BJ (cell line): ENCODE results near the gene EVC2. TPM values are rescaled to one million over a fixed set of nuclear protein-coding genes. Genes with fewer than 3 reads are reported as not detected.

ENCODE experiments used
- CTCF ChIA-PET: fragments of 350-600 bp; formaldehyde crosslinking; extraction: SDS; loops from one replicate; lab custom pipeline; 2021; ENCODE audit warnings: antibody characterized with exemption, inconsistent platforms; lab: Yijun Ruan, JAX
- POLR2A ChIA-PET: fragments of 300-600 bp; sonication (Branson Sonifier 250); formaldehyde crosslinking; extraction: SDS; loops from one replicate; lab custom pipeline; 2021; ENCODE audit warnings: antibody characterized with exemption; lab: Charles Lee
- DNase-seq: peaks from one replicate; pipeline ENCODE4 v3.0.0-alpha.2; 2011; ENCODE audit warnings: low read depth
- H3K27me3 ChIP-seq: 2 replicates; pipeline ENCODE4 v1.6.0; 2011; ENCODE audit warnings: low read length; ENCODE audit not compliant: control insufficient read depth, insufficient read depth
- H3K36me3 ChIP-seq: 2 replicates; pipeline ENCODE4 v1.5.1; 2011; ENCODE audit warnings: low read length; ENCODE audit not compliant: control insufficient read depth, insufficient read depth
- H3K4me3 ChIP-seq: 2 replicates; pipeline ENCODE4 v1.5.1; 2011; ENCODE audit warnings: low read depth, mild to moderate bottlenecking, control low read depth, low read length
- polyA plus RNA-seq: library from polyadenylated mRNA; depleted of rRNA; stranded (reverse); fragments of >200 nt; gene quantifications from 2 replicates; pipeline ENCODE4 v1.2.3, GENCODE V29; 2011
- TF ChIP-seq, protein P1 (sequence below): IDR thresholded peaks from 2 replicates; pipeline ENCODE4 v1.5.1; 2011; ENCODE audit warnings: low read depth, mild to moderate bottlenecking, control low read depth, inconsistent platforms, low read length, moderate library complexity; ENCODE audit not compliant: insufficient read depth

Gene EVC2
- polyA plus RNA-seq, 1 experiment = 2.2 TPM

DNA sequence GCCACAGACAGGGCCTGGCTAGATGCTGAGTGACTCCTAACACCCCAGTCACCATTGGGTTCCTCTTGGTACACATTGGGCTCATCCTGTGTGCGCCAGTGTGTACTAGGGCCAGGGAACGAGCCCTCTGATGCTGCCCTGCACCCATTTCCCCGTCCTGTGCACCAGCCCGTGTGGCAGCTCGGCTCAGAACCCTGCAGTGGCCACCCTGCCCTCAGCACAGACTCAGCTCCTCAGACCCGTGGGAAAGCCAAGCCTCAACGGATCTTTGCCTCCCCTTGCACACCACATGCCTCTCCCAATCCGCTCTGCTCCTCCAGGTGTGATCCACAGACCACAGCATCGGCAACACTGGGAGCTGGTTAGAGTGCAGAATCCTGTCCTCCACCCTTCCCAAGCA is 41.2 kb upstream of the EVC2 start:
- TF ChIP-seq, protein P1, sequence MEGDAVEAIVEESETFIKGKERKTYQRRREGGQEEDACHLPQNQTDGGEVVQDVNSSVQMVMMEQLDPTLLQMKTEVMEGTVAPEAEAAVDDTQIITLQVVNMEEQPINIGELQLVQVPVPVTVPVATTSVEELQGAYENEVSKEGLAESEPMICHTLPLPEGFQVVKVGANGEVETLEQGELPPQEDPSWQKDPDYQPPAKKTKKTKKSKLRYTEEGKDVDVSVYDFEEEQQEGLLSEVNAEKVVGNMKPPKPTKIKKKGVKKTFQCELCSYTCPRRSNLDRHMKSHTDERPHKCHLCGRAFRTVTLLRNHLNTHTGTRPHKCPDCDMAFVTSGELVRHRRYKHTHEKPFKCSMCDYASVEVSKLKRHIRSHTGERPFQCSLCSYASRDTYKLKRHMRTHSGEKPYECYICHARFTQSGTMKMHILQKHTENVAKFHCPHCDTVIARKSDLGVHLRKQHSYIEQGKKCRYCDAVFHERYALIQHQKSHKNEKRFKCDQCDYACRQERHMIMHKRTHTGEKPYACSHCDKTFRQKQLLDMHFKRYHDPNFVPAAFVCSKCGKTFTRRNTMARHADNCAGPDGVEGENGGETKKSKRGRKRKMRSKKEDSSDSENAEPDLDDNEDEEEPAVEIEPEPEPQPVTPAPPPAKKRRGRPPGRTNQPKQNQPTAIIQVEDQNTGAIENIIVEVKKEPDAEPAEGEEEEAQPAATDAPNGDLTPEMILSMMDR = no peak
- Histone ChIP-seq H3K4me3 (no peak overlapping the region), H3K36me3 (peaks cover 20% of the 10 kb centered on the region), H3K27me3 (no peaks in the 10 kb centered on the region)
- POLR2A ChIA-PET = no interaction called here
- DNase-seq = no peak
- CTCF ChIA-PET = interaction anchor here (1.4 kb wide), 1 partner anchor 41 kb away, joined by 3 read pairs; no protein-coding TSS in a partner anchor

DNA sequence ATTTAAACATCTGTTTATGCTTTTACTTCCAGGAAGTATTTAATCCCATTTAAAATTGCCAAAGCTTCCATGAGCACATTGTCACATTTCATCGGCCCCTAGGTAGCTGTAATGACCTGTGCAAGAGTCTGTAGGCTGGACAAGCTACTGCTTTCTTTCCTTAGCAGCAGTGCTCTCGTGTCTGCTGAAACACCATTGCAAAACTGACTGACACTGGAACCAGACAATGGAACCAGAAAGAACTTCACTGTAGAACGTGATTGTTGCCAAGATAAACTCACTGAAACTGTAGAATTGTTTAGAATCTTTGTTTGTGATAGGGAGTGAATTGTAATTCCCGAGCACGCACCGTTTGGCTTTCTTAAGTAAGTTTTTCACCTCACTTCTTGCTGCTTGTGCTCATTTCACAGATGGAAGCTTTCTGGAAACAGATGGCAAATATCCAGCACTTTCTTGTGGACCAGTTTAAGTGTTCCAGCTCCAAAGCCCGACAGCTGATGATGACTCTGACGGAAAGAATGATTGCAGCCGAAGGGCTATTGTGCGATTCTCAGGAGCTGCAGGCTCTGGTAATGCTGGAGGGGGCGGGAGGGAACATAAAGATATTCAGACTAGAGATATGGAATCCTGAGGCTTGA is 39.5 kb upstream of the EVC2 start:
- peak; percentile 90 for DNase-seq
- no peak overlapping the region for H3K4me3 ChIP-seq
- peaks cover 10% of the 10 kb centered on the region for H3K36me3 ChIP-seq
- H3K27me3 ChIP-seq = no peaks in the 10 kb centered on the region
- TF ChIP-seq, protein P1 = no peak
- CTCF ChIA-PET = interaction anchor here (1.3 kb wide), 1 partner anchor 42 kb away, joined by 3 read pairs; no protein-coding TSS in a partner anchor
- POLR2A ChIA-PET = interaction anchor here (0.6 to 0.9 kb wide), 2 partner anchors 10 to 25 kb away, joined by 3 to 4 read pairs; no protein-coding TSS in a partner anchor

DNA sequence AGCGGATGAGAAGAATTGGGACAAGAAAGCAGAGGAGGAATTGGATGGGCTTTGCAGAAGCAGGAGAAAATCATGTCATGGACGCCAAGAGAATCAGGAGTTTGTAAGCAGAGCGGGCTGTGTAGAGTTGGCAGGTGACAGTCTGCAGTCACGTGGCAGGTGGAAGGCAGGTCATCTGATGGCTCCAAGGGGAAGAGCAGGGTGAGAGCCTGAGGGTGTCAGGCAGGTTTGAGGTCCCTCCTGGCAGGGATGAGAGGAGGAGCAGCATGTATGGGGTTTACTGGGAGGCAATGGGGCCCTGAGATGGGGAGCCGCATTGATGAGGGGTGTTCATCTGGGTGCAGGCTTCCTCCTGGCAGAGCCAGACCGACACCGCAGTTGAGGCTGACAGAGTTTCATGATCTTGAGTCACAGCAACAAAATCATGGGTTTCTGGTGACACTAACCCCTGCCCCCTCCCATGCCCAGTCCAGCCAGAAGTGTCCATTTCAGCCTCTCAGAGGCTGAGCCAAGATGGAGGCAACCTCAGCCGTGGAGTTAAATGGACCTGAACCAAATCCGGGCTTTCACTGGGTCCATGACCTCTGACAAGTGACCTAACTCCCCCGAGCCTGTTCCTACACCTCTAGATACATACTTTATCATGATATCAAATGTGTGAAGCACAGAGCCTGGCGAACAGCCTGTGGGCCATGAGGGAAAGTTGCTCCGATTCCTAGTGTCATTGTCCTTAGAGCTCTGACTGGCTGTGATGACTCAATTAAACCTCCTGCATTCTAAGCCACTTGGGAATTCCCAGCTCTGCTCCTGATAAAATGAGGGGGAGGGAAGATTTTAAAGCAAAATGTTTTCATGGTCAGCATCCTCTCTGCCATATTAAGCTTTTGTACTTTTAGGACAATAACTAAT is 38.7 kb upstream of the EVC2 start:
- POLR2A ChIA-PET = interaction anchor here (0.6 kb wide), 1 partner anchor 26 kb away, joined by 4 read pairs; no protein-coding TSS in a partner anchor
- TF ChIP-seq, protein P1 = no peak
- H3K36me3 ChIP-seq = peaks cover 11% of the 10 kb centered on the region
- CTCF ChIA-PET = interaction anchor here (1.3 kb wide), 1 partner anchor 41 kb away, joined by 3 read pairs; no protein-coding TSS in a partner anchor
- no peak overlapping the region for H3K4me3 ChIP-seq
- DNase-seq = no peak
- H3K27me3 ChIP-seq = no peaks in the 10 kb centered on the region

DNA sequence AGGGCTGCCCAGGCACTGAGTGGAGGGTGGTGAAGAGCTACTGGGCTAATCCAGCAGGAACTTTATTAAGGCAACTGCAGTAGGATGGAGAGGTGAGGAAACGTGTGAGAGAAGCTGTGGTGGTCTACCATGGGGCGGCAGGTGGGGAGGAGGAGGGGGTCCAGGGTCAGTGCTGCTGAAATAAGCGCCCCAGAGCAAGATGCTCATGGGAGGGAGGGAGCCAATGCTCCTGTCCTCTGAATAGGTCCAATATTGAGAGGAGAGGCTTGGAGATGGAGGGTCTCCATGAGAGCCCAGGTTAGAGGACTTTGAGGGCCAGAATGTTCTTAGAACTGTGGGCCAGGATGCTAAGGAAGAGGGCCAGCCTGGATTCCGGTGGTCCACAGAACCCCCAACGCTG is 37.9 kb upstream of the EVC2 start:
- TF ChIP-seq, protein P1 = no peak
- CTCF ChIA-PET = interaction anchor here (0.7 to 1.0 kb wide), 2 partner anchors 9 to 36 kb away, joined by 3 read pairs; partner anchors contain the start of gene EVC
- POLR2A ChIA-PET = no interaction called here
- DNase-seq = no peak
- H3K4me3 ChIP-seq = no peak overlapping the region
- peaks cover 12% of the 10 kb centered on the region for H3K36me3 ChIP-seq
- no peaks in the 10 kb centered on the region for H3K27me3 ChIP-seq

DNA sequence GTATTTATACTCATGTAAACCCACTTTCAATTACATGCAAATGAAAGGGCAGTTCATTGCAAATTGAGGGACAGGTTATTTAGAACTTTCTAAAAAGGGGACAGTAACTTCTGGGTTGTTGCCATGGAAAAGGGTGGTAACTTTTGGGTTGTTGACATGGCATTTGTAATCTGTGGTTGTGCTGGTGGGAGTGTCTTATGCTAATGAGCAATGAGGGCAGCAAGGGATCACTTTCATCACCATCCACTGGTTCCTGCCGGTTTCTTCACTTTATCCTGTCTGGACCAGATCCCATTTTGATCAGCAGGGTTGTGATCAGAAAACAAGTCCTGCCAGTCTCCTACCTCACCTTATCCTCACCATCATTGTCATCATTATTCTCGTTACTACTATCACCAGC is 34.6 kb upstream of the EVC2 start:
- no peaks in the 10 kb centered on the region for H3K27me3 ChIP-seq
- POLR2A ChIA-PET = no interaction called here
- no peak for DNase-seq
- CTCF ChIA-PET = no interaction called here
- no peak overlapping the region for H3K4me3 ChIP-seq
- H3K36me3 ChIP-seq = peaks cover 9% of the 10 kb centered on the region
- TF ChIP-seq, protein P1 = no peak
